NB4 (cell line): ENCODE measurements around the gene GLCE.

ENCODE experiments used
- POLR2A ChIP-seq: IDR thresholded peaks from 2 replicates; pipeline ENCODE4 v1.6.1; 2011; ENCODE audit warnings: mild to moderate bottlenecking; ENCODE audit not compliant: insufficient read length; ENCODE audit errors: extremely low read depth
- TF ChIP-seq, protein P1 (sequence below): IDR thresholded peaks from one replicate; pipeline ENCODE4 v1.5.1; 2012; ENCODE audit warnings: low read depth, low read length
- TF ChIP-seq, protein P2 (sequence below): IDR thresholded peaks from 2 replicates; pipeline ENCODE4 v1.6.1; 2011; ENCODE audit warnings: low read depth, low read length

DNA sequence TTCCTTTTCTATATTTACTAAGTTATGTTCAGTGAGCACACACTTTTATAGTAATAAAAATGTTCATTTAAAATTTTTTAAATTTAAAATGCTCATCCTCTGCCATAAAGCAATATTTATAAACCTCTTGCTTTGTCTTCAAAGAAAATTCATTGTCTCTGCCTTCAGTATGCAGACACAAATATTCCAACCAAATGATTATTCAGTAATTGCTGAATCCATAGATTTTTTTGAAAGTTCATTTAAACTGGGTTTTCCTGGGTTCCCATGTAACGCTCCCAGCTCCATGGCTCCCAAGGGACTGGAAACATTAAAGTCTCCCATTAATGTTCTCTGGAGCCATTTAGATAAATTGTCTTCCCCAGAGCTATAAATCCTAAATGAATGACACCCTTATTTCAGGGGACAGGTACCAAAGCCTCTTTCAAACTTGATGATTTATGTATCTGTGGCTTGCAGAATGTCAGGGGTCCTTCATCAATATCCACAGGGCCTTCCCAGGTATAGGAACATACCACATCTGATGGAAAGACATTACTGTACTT is 15.2 kb upstream of the GLCE start:
- TF ChIP-seq, protein P1, sequence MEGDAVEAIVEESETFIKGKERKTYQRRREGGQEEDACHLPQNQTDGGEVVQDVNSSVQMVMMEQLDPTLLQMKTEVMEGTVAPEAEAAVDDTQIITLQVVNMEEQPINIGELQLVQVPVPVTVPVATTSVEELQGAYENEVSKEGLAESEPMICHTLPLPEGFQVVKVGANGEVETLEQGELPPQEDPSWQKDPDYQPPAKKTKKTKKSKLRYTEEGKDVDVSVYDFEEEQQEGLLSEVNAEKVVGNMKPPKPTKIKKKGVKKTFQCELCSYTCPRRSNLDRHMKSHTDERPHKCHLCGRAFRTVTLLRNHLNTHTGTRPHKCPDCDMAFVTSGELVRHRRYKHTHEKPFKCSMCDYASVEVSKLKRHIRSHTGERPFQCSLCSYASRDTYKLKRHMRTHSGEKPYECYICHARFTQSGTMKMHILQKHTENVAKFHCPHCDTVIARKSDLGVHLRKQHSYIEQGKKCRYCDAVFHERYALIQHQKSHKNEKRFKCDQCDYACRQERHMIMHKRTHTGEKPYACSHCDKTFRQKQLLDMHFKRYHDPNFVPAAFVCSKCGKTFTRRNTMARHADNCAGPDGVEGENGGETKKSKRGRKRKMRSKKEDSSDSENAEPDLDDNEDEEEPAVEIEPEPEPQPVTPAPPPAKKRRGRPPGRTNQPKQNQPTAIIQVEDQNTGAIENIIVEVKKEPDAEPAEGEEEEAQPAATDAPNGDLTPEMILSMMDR = no peak
- TF ChIP-seq POLR2A = no peak
- TF ChIP-seq, protein P2, sequence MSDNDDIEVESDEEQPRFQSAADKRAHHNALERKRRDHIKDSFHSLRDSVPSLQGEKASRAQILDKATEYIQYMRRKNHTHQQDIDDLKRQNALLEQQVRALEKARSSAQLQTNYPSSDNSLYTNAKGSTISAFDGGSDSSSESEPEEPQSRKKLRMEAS = no peak
